Fibroblast of skin of left quadriceps (primary cell): ENCODE data around the gene GFM2.
"Not testable (repeated sequence)": the region's sequence is repeated elsewhere in the genome, so short reads cannot be mapped to it uniquely, and the experiment has no call there.

ENCODE experiments used
- DNase-seq, 2 experiments: peaks; one replicate each; pipeline ENCODE4 v3.0.0-alpha.2; 2013; ENCODE audit warnings: low read depth in 2 of 2

Gene GFM2

GRCh38 chr5:74693191-74693590, 73.7 kb downstream of the GFM2 start:
- no peak for DNase-seq

GRCh38 chr5:74686962-74687751, 79.8 kb downstream of the GFM2 start:
- no peak for DNase-seq

- no peak for DNase-seq
These were observed 80.8 kb downstream of the GFM2 start for GRCh38 chr5:74685979-74686631.

GRCh38 chr5:74684900-74685851, 81.7 kb downstream of the GFM2 start, which contains the start of gene HEXB:
Gene HEXB, plus strand, starts transcription at chr5:74685233. Its CDS starts 28 bp downstream, at chr5:74685261.
- DNase-seq = peak; percentile 54 to 56

- no peak for DNase-seq
These were observed 87.0 kb downstream of the GFM2 start for GRCh38 chr5:74679966-74680365.

GRCh38 chr5:74679300-74679699, 87.6 kb downstream of the GFM2 start:
- DNase-seq = not testable (repeated sequence)

- not testable (repeated sequence) for DNase-seq
These were observed 88.8 kb downstream of the GFM2 start for GRCh38 chr5:74678123-74678522.

- DNase-seq = not testable (repeated sequence)
These were observed 90.5 kb downstream of the GFM2 start for GRCh38 chr5:74676466-74676865.

GRCh38 chr5:74673011-74673790, 93.7 kb downstream of the GFM2 start:
- peak in 1 of 2 experiments; percentile 24 for DNase-seq

- DNase-seq = no peak
These were observed 94.6 kb downstream of the GFM2 start for GRCh38 chr5:74672215-74672877.
